NCI-H82 (cell line): Measurements from ENCODE around the gene EBF4.
"Not testable (repeated sequence)": the region's sequence is repeated elsewhere in the genome, so short reads cannot be mapped to it uniquely, and the experiment has no call there.

ENCODE experiments used
- DNase-seq: peaks from one replicate; lab custom pipeline; 2025; lab: John Stamatoyannopoulos, UW

EBF4 gene

DNA sequence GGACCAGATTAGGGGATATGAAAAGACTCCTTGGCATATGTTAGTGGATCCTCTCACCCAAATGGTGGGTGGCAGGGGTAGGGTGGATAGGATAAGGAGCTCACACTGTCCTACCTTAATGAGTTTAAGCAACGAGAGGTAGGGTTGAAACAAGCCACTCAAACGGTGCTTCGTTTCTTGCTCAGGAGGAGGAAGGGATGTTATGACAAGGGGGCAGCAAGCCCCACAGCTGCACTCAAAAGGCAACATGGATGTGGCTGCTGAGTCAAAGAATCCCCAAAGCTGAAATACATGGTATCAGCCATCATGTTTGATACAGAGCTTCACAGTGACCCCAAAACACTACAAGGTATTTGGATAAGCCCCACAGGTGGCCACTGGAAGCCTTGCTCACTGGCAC is 20.1 kb upstream of the EBF4 start:
- no peak for DNase-seq

DNA sequence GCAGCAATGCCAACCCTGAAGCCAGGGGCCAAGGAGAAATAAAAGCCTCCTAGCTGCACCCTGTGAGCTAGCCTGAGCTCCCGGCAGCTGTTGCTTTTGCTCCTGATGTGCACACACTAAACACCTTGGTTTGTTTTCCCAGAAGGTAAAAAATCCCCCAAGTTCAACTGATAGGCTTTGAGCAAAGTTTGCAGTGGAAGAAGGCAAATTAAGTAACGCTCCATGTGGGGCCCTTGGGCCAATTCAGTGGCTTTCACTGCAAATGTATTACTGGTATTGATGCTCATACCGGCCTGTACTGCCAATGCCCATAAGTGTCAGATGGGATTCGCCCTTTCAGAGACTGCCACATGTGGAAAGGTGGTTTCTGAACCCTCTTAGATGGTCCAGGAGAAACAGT is 19.1 kb upstream of the EBF4 start:
- no peak for DNase-seq

DNA sequence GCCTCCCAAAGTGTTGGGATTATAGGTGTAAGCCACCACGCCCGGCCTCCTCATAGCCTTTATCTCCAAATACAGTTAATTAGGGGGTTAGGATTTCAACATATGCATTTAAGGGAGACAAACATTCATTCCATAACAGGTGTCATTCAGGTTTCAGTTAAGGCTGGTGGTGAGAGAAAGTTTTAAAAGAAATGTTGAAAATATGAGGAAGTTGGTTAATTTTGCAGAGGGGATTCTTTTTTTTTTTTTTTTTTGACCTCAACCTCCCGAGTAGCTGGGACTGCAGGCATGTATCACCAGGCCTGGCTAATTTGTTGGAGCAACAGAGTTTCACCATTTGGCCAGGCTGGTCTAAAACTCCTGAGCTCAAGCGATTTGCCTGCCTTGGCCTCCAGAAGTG is 12.5 kb upstream of the EBF4 start:
- DNase-seq, result no peak

DNA sequence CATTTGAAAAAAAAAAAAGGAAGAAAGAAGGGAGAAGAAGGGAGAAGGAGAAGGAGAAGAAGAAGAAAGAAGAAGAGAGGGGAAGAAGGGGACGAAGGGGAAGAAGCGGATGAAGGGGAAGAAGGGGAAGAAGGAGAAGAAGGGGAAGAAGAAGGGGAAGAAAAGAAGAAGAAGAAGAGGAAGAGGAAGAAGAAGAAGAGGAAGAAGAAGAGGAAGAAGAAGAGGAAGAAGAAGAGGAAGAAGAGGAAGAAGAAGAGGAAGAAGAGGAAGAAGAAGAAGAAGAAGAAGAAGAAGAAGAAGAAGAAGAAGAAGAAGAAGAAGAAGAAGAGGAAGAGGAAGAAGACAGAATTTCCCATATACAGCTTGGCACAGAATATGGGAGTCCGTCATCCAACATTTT is 10.5 kb upstream of the EBF4 start:
- DNase-seq, result not testable (repeated sequence)

DNA sequence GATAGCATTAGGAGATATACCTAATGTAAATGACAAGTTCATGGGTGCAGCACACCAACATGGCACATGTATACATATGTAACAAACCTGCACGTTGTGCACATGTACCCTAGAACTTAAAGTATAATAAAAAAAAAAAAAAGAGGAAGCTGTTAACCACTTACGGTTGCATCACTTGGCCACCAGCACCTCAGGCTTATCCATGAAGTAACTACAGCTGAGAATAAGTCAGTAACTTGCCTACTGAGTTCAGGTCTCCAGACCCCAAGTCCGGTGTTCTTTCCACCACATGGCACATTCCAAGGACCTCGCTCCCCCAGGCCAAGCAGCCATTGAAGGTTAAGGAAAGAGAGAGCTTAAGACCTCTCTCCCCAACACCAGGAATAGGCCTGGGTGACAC is 7.8 kb upstream of the EBF4 start:
- DNase-seq, result not testable (repeated sequence)

DNA sequence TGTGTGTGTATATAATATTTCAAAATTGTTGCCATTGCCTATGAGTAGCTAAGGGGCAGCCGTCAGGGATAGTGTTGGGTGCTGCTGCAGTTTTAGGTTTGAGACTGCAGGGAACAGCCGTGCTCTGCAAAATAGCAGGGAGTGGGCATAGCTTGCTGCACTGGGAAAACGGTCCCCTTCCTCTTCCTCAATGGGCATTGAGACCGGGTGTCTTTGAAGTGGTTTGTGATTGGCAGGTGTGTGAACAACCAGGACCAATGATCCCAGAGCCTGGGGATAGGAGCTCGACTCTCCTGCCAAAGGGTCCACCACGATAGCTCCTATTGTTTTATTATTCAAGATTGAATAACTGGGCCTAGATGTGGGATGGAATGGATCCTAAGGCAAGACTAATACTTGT is 5.1 kb upstream of the EBF4 start:
- DNase-seq, result no peak

DNA sequence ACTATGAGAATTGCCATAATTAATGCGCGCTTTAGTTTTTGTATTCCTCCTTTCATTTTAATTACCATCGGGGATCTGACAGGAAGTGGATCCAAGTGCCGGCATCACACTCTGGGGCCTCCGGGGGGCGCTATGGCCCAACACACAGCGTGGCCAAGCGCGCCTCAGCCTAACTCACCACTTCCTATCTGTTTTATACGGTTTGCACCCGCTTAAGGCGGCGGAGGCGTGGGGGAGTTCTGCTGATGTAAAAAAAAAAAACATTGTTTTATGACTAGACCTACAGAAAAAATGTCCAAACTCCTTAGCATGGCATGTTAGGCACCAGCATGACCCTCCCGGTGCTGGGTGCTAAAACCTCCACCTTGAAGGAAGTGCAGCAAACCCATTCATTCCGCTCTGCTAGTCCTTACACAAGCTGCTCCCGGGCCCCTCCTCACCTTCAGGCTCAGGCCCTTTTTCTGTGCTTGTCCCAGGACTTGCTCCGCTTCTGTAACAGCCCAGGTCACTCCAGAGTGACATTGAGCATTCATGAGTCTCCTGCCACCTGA is 4.5 kb upstream of the EBF4 start:
- peak; percentile 69 for DNase-seq

DNA sequence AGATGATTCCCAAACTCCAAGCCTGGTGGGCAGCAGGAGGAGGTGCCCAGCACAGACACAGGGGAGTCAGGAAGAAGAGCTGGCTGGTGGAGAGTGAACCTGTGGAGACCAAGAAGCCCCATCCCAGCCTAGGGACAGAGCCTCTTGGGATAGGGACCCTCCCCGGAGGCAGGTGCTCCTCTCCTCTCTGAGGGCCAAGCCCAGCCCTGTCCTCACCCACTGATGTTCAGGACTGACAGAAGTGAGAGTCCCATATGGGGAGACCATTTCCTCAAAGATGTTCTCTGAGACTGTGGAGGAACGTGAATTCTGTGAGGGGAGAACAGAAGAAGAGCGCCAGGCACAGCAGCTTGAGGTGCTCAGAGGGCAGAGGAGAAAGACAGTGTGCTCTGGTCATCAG is 2.4 kb upstream of the EBF4 start:
- DNase-seq, result no peak

DNA sequence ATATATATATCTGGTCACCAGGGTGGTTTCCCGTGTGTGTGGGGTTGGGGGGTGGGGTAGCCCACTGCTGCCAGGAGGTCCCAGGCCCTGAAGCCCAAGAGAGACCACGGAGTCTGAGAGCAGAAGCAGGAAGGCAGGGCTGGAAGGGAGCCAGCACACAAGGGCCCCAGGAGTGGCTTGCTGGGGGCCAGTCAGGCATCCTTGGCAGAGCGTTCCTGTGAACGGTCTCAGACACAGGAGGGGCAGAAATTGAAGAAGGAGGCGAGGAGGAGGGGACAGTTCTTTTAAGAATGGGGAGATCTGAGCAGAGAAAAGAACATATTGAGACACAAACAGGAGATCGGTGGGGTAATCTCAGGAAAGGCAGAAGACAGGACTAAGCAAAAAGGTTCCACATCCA is 1.9 kb upstream of the EBF4 start:
- no peak for DNase-seq

DNA sequence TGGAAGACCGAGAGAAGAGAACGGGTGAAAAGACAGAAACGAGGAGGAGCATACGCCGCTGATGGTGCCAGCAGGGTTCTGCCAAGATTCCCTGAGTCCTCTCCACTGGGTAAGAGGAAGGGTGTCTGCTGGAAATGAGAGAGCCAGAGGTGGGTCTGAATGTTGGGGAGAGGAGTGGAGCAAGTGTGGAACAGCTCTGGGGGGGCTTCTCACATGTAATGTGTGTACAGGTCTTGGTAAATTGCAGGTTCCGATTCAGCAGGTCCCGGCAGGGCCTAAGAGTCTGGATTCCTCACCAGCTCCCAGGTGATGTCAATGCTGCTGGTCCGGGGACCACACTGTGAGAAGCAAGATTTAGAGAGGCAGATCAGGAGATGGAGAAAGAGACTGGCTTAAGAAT is 1.5 kb upstream of the EBF4 start:
- no peak for DNase-seq

DNA sequence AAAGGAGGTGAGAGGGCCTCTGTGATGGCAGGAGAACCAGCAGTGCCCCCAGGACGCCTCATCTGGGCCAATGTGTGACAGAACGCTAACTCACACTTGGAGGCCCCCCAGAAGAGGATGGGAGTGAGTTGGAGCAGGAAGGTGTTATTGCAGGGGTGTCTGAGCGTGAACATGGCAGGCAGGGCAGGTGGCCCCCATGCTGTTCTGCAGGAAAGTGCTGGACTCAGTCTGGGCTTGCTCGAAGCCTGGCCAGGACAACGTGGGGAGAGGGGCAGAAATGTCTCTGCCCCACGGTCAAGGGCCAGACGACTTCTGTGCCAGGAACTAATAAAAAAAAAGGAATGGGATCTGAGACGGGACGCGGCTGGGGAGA is 931 bp upstream of the EBF4 start:
- DNase-seq, result no peak

DNA sequence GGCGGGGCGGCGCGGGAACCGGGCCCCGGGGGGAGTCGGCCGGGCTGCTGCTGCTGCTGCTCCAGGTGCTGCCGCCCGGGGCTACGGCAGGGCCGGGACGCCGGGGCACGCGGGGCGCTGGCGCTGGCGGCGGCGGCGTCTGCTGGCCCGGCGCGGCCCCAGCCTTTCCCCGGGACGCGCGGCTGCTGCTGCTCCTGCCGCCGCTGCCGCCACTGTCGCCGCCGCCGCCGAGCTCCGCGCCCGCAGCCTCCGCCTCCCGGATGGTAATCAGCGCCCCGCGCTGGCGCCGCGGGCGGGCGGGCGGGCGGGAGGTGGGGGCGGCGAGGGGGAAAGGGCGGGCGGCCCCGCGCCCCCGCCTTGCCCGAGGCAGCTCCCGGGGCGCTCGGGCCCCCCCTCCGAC is 306 bp downstream of the EBF4 start:
- DNase-seq, result no peak

DNA sequence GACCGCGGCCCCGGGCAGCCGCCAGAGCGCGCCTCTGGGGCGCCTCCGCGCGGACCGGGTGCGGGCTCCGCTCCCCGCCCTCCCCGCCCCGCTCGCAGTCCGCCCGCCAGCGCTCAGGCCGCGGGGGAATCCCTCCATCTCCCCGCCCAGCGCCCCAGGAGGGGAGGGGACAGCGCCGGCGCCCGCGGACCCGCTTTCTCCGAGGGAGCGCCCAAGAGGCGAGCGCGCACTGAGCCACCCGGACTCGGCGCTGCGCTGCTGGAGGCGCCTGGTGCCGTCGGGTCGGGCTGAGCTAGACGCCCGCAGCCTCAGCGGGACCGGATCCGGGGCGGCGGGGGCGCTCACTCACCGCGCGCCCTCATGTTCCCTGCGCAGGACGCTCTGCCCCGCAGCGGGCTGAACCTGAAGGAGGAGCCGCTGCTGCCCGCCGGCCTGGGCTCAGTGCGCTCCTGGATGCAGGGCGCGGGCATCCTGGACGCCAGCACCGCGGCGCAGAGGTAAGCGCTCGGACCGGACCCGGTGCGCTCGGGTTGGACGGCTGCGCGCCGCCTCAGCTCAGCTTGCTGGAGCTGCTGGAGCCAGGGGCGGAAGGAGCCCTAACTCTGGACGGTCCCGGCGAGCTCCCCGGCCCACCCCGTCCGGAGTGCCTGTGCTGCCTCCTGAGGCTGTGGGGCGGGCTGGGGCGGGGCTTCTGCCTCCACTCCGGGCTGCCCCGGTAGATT is 867 bp downstream of the EBF4 start:
- peak; percentile 48 for DNase-seq

DNA sequence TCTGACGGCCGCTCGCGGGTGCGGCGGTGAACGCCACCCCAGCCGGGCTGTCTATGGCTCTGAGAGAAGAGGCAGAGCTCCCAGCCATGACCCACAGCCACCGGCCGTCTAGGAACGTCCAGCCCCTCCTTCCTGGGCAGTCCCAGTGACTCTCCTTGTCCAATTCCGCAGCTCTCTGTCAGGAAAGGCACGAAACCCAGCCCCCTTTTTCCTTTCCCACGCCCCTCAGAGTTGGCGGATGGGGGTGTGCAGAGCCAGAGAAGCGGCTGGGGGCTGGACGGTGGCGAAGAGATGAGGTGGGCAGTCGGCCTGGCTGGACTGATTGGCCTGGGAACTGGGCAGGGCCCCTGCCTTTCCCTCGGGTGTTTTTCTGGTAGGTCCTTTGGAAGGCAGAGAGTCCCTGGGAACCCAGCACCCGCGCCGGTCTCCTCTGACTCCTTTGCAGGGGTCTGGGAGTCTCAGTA is 1.5 kb downstream of the EBF4 start:
- peak; percentile 31 for DNase-seq

DNA sequence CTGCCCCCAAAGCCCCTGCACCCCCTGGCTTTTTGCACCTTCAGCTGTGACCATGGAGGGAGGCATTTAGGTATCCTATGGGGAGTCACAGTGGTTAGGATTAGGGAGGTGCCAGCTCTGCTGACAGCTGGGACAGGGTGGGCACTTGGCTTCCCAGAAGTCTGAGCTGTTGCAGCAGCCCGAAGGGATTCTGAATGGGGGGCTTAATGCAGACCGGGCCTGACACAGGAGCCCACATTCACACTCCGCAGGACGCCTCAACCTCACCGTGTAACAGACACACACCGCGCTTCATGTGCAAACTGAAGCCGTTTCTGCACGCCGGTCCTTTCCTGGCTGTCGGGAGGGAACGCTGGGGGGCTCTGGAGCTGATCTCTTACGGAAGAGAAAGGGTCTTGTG is 1.9 kb downstream of the EBF4 start:
- DNase-seq, result peak; percentile 40

DNA sequence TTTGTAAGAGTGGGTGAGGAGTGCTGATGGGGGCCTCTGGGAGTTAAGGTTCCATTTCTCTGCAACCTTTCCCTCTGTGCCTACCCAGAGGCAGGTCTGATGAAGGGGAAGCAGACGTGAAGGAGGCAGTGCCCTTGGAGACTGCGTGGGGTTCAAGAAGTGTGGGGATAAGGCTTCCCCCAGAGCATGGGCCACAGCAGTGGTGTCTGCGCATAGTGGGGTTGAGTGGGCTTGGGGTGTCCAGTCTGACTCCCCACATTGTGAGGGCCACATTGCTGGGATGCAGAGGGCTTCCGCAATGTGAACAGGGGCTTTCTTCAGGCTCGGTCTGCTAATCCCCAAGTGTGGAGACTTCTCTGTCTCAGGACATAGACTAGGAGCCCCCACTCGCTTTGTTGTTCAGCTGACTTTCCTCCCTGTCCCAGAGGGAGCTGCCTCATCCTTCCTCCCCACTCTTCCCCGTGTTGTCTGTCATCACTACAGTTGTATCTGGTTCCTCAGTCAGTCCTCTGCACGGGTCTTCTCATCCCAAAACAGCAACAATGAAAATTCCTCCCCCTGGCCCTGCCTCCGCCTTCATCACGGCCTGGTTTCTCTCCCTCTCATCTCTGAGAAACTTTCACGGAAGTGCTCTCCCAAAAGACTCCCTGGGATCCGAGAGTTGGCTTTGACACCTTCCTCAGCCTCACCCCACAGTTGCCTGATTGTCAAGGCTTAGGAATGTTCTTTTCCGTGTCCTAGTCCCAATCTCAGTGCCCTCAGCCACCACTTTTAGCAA is 2.8 kb downstream of the EBF4 start:
- no peak for DNase-seq

DNA sequence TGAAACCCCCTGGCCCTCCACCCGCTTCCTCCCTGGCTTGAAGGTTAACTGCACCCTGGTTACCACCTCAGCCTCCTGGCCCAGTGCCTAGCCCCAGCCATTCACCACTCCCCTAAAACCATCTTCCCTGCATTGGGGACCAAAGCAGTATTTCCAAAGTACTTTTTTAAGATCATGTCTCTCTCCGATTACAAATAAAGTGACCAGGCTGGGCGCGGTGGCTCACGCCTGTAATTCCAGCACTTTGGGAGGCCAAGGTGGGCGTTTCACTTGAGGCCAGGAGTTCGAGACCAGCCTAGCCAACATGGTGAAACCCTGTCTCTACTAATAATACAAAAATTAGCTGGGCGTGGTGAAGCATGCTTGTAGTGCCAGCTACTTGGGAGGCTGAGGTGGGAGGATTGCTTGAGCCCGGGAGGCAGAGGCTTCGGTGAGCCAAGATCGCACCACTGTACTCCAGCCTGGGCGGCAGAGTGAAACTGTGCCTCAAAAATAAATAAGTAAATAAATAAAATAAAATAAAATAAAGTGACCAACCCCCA is 3.5 kb downstream of the EBF4 start:
- DNase-seq, result not testable (repeated sequence)

DNA sequence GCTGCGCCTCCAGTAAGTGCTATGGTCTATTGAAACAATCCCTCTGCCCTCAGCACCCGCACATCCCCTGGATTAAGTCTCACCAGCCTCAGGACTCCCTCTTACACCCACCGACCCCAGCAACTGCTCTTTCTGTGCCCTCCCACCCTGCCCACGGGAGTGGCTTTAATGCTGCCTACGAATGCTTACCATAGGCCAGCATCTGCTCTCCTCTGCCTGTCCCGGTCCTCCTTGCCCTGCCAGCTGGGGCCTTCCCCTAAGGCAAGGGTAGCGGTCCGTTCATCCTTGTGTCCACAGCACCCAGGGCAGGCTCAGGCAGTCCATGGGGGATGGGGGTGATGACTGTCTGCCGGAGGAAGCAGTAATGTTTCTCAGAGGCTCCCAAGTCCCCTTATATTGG is 4.1 kb downstream of the EBF4 start:
- DNase-seq, result no peak

DNA sequence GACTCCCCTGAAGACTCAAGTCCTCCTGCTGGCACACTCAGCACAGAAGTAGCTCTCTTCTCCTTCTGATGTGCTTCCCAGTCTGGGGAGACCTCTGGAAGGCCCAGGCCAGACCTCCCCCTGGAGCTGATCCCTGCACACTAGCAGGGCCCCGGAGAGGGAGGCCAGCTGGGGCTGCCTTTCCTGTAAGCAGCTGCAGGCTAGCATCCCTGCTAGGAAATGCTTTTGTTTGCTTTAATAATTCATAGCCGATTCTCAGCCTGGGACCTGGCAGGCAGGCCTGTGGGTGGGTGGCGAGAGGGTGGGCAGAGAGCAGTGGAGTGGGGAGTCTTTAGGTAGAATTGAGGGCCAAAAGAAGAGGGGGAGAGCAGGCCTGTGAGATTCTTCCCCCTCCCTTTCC is 5.2 kb downstream of the EBF4 start:
- DNase-seq, result no peak

DNA sequence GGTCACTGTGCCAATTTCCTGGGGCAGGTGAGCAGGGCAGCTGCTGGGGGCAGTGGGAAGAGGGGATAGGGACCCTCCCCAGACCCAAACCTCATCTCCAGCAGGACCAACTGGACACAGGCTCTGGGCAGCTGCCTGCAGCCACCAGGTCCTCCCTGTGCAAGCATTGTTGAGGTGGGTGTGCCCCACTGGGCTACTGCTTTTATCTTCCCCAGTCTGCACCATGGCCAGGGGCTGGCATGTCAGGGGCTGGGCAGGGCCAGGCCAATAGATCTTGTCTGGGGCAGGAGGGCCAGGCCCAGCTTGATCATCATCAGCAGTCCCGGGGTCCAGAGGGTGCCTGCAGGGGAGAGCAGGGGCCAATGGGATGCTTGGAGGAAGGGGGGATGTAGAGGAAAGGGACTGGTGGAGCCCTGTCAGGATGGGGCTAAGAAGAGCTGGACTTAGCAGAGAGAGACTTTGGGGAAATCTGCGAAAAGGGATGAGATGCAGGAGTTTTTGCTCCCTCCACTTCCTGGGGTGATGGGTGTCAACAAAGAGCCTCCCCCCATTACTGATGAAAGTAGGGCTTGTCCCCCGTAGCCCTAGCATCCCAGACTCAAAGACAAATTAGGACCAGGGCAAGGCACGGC is 5.7 kb downstream of the EBF4 start:
- no peak for DNase-seq

DNA sequence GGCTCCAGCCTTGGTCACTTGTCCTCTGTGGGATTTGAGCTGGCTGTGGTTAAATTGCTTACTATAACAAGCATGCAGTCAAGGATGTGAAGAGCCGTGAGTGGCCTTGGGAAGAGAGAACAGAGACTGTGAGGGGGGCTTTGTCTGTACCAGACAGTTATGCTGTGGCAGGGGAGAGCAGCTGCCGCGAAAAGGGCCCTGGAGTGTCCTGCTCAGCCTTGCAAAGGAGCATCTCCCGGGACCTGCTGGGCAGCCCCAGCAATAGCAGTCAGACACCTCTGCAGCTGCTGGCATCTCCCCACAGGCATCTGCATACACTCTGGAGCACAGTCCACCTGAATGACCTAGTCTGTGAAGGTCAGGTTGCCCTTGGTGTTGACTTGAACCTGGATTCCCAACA is 6.3 kb downstream of the EBF4 start:
- DNase-seq, result no peak

DNA sequence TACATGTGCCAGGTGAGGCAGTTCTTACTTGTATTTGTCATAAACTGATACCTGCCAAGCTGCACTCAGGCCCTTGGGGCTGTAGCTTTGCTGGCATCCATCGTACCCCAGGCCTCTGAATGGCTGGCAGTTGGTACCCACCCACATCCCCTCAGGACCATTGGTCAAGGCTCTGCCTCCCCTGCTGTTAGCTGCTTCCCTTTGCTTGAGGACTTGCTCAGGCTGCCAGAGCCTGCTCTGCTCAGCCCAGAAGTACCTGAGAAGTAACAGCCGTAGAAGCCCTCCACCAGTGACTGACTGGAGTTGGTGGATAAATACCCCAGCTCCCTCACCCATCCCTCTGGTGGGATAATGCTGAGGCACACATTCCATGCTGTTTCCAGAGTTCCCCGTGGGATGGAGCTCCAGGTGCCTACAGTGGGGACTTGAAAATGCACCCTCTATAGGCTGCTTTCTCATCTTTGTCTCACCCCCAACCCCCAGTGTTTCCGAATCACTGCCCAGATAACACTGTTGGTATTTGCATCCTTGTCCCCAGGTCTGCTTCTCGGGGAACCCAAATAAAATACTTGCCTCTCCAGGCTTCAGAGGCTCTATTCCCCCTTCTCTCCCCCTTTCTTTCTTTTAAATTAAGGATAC is 7.3 kb downstream of the EBF4 start:
- no peak for DNase-seq
